ENCODE data around the gene PPFIBP2.

PPFIBP2 gene

GRCh38 chr11:7600205-7600775, 86.5 kb downstream of the PPFIBP2 start:
- DNase-seq (ENCODE audit: low spot score) = no peak

GRCh38 chr11:7603031-7603781, 89.4 kb downstream of the PPFIBP2 start:
- no peak for DNase-seq (ENCODE audit: low spot score)

- DNase-seq (ENCODE audit: low spot score) = no peak
Observed at GRCh38 chr11:7604331-7604955, 90.6 kb downstream of the PPFIBP2 start.

GRCh38 chr11:7605186-7605943, 91.6 kb downstream of the PPFIBP2 start:
- DNase-seq (ENCODE audit: low spot score) = no peak

- DNase-seq (ENCODE audit: low spot score) = no peak
Observed at GRCh38 chr11:7606496-7606895, 92.7 kb downstream of the PPFIBP2 start.

- DNase-seq (ENCODE audit: low spot score) = no peak
Observed at GRCh38 chr11:7609015-7609414, 95.2 kb downstream of the PPFIBP2 start.

- no peak for DNase-seq (ENCODE audit: low spot score)
Observed at GRCh38 chr11:7609521-7609920, 95.7 kb downstream of the PPFIBP2 start.

- no peak for DNase-seq (ENCODE audit: low spot score)
Observed at GRCh38 chr11:7610393-7610792, 96.6 kb downstream of the PPFIBP2 start.

- DNase-seq (ENCODE audit: low spot score) = no peak
Observed at GRCh38 chr11:7611411-7611810, 97.6 kb downstream of the PPFIBP2 start.

GRCh38 chr11:7612056-7612660, 98.4 kb downstream of the PPFIBP2 start:
- DNase-seq (ENCODE audit: low spot score) = no peak

- no peak for DNase-seq (ENCODE audit: low spot score)
Observed at GRCh38 chr11:7612661-7613393, 99.0 kb downstream of the PPFIBP2 start.

GRCh38 chr11:7613394-7613720, 99.6 kb downstream of the PPFIBP2 start:
- no peak for DNase-seq (ENCODE audit: low spot score)

GRCh38 chr11:7614656-7615055, 100.9 kb downstream of the PPFIBP2 start:
- DNase-seq (ENCODE audit: low spot score) = no peak

- no peak for DNase-seq (ENCODE audit: low spot score)
Observed at GRCh38 chr11:7617032-7617431, 103.2 kb downstream of the PPFIBP2 start.

- DNase-seq (ENCODE audit: low spot score) = no peak
Observed at GRCh38 chr11:7619322-7619721, 105.5 kb downstream of the PPFIBP2 start.

- DNase-seq (ENCODE audit: low spot score) = no peak
Observed at GRCh38 chr11:7621090-7621489, 107.3 kb downstream of the PPFIBP2 start.

GRCh38 chr11:7621554-7621953, 107.8 kb downstream of the PPFIBP2 start:
- DNase-seq (ENCODE audit: low spot score) = no peak

GRCh38 chr11:7622721-7623120, 108.9 kb downstream of the PPFIBP2 start:
- DNase-seq (ENCODE audit: low spot score) = no peak

GRCh38 chr11:7628660-7629059, 114.9 kb downstream of the PPFIBP2 start:
- no peak for DNase-seq (ENCODE audit: low spot score)

GRCh38 chr11:7630002-7630401, 116.2 kb downstream of the PPFIBP2 start:
- DNase-seq (ENCODE audit: low spot score) = no peak

- DNase-seq (ENCODE audit: low spot score) = no peak
Observed at GRCh38 chr11:7632211-7632610, 118.4 kb downstream of the PPFIBP2 start.

- no peak for DNase-seq (ENCODE audit: low spot score)
Observed at GRCh38 chr11:7635137-7635536, 121.3 kb downstream of the PPFIBP2 start.

All from ecto neural progenitor cell (in vitro differentiated cells).